HG03060 (cell line): ENCODE results near the gene PPCS.
A peak's percentile ranks its signal among the peaks of the same experiment; 100 is the strongest.

Experiments used
- ATAC-seq: cut with Tn5 transposase; IDR thresholded peaks from one replicate; pipeline ENCODE4 v1.9.1; 2021; ENCODE audit warnings: low read depth, moderate number of reproducible peaks; ENCODE audit not compliant: unreplicated experiment

Gene PPCS

DNA sequence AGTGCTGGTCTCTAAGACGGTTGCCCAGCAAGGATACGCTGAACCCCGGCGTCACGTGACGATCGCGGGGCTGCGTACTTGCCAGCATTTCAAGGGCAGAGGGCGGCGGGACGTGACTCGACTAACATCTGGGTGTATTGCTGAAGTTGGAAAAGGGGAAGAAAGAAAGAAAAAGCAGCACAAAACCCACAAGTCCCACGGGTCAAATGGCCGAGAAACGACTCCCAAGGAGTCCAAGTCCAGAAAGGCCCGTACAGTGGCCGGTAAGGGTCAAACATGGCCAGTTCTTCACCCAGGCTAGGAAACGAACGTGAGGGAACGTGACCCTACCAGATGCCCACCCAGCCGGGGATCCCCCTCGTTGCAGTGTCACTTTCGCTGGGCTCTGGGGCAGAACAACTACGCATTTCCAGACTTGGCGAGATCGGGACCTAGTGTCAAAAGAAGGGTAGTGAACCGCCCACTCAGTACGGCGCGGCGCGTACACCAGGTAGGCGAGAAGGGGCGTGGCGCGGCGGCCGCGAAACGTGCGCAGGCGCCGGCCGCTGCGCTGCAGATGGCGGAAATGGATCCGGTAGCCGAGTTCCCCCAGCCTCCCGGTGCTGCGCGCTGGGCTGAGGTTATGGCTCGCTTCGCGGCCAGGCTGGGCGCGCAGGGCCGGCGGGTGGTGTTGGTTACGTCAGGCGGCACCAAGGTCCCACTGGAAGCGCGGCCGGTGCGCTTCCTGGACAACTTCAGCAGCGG lies at the start of gene PPCS, which contains the start of gene ZMYND12:
Gene PPCS, plus strand, starts transcription at position 534 of the 744 bp plus-strand sequence. Its CDS starts 23 bp downstream, at position 557.
Gene ZMYND12, minus strand, starts transcription at position 13 of the 744 bp plus-strand sequence. CDS start 25 bp downstream, outside the sequence.
- peak; percentile 59 for ATAC-seq

DNA sequence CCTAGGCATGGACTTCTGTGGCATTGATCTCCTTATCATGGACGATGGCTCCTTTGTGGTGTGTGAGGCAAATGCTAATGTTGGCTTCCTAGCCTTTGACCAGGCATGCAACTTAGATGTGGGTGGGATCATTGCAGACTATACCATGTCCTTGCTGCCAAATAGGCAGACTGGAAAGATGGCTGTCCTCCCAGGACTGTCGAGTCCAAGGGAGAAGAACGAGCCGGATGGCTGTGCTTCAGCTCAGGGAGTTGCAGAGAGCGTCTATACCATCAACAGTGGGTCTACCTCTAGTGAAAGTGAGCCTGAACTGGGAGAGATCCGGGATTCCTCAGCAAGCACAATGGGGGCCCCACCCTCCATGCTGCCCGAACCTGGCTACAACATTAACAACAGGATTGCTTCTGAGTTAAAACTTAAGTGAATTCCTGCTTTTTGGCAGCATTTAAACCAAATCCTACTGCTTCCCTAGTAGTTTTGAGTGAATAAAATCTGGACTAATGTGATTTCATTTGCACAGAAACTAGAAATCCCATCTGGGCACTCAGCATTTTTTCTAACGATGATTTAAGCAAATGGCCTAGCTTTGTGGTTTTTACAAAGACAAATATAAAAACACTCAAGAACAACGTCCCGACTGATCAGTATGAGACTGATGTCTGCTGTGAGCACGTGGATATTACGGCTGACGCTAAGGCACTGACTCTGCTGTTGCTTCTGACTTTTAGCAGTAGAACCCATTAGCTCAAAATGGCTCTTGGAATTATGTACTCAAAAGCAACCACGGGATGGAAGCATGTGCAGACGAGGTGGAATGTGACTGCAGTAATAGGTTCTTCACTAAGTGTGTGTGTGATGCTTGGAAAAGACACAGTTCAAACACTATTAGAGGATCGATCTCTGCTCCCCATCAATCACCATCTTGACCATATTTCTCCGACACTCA lies 41.5 kb upstream of the PPCS start:
- no peak for ATAC-seq

DNA sequence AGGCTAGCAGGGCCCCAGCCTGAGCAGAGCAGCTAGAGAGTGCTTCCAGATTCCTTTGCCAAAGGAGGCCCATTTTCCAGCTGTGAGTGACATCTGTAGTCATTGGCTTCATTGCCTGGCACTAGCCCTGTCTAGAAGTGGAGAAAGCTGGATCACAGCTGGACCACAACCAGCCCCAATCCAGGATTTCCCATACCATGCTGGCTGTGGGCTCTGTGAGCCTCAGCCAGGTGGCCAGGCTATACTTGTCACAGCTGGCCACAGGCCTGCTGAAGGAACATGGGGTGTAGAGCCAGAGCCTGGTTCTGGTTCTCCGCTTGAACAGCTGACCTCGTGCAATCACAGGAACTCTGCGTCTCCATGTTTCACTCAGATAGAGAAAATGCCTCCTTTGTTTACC lies 39.2 kb upstream of the PPCS start:
- no peak for ATAC-seq

DNA sequence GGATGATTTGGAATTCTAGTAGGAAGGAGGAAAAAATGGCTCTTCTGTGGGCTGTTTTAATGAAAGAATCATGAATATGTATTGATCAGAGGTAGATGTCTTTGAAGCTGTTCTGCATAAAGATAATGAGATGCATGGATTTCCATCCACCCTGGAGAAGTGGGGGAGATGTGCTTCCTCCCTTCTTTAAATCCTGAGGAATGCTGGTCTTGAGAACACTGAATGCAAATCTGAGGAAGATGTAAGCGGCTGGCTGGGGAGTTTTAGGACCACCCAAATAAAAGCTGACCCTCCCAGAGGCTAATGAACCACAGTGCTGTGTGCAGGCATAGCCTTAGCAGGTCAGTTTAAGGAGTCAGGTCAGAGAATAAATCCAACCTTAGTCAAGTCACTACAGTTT lies 37.8 kb upstream of the PPCS start:
- no peak for ATAC-seq

DNA sequence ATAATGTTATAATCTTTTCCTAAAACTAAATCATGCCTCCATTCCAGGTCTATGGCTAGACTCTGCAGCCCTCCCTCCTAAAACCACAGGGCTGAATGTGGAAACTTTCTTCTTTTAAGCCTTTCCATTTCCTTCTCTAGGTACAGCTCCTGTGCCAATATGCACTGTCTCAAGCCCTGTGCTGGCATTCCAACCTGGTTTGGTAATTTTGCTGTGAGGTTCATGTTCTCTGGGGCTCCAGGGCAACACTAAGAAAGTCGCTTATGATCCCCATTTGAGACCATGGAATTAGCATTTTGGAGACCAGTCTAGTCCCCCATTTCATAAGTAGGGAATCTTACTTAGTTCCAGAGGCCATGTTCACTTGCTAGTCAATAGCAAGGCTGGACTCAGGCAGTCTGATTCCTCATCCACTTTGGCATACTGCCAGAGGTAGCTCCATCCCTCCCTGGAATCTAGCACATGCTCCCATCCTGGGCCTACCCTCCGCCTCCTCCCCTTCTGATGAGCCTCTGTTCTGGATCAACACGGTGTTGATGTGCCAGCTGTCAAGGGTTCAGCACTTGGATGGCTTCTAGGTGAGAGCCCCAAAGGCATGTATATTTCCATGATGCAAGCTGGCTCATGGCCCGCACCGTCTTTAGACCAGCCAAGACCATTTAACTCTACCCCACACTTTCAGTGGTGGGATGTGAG lies 37.1 kb upstream of the PPCS start:
- no peak for ATAC-seq

DNA sequence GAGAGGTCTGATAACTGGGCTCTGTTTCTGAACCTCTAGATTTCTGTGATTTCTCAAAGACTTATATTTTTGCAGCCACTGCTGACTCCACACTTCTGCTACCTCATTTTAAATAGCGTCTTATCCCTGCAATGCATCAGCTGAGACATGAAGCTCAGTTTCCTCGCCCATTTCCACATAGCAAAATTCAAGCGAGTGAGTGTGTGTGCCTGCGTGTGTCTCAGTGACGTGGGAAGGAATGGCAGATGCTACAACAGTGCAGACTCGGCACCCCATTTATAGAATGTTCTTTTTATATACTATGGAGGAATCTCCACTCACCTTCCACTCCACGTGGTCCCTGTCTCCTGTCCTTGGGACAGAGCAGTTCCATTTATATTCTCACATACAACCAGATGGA lies 36.2 kb upstream of the PPCS start:
- no peak for ATAC-seq

DNA sequence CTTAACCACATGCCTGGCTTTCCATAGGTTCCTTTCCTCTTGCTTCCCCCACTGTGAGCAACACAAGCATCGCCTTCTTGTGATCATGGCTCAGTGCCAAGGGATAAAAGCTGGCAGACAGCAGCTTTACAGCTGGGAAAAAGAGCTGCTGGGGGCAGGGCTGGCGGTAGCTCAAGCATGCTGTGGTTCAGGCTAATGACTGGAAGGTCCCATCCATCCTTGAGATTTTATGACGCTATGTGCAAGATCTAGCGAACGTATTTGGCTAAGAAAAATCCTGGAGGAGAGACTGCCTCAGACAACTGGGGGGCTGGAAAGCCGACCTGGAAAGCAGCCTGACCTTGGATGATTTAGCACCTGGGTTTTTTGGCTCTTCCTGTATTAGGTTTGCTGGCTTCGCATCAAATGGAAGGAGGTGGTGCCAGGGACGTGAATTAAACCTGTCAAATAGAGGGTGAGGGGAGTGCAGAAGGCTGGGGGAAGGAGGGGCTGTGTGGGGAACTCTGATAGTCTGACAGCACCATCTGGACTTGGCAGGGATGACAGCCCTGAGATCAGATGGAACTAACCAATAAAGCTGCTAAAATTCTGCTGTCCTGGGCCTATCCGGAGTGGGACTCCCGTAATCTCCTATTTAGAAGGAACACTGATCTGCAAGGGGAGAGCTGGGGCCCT lies 35.3 kb upstream of the PPCS start:
- no peak for ATAC-seq

DNA sequence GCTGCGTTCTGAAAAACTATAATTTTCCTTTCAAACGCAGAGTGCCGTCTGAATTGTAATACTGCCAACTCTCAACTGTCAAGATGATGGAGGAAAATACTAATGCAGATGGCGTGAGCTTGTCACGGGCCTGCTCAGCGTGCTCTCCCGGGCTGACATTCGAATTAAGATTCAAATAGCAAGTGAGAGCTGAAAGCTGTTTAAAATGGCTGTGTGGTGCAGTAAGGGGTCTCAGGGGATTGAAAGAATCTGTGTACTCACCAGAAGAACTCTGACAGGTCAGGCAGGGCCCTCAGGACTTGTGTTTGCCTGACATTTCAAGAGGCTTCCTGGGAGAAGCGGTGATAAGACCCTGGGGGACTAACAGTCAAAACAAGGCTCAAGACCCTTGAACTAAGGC lies 33.6 kb upstream of the PPCS start:
- no peak for ATAC-seq

DNA sequence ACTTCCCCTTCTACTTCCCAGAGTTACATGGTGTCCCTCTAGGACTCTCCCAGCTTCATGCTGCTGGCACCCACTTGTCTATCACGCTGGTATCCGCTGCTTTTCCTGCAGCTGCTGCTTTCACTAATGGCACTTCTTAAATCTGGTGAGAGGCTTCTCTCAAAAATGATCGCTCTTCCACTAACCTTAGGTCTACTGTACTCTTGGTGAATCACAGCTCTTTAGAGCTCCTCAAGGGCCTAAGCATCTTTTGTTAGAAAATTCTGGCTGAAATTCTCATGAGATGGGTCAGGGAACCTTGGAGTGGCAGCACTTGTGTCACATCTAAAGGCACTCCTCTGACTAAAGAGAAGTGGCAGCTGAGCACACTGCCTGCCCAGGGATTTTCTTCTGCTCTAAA lies 32.7 kb upstream of the PPCS start:
- no peak for ATAC-seq

DNA sequence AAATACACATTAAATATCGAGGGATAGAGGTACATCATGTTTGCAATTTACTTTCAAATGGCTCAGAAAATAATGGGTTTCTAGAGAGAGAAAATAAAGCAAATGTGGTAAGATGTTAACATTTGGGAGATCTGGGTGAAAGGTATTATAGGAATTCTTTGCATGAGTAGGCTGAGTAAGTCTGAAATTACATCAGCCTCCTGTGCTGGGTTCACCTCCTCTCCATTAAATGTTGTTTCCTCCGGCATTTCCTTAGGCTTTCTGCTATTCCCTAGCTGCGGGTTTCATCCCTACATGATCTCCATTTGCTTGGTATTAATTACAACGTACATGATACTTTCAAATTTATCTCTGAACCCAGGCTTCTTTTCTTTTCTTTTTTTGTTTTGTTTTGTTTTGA lies 32.1 kb upstream of the PPCS start:
- no peak for ATAC-seq

DNA sequence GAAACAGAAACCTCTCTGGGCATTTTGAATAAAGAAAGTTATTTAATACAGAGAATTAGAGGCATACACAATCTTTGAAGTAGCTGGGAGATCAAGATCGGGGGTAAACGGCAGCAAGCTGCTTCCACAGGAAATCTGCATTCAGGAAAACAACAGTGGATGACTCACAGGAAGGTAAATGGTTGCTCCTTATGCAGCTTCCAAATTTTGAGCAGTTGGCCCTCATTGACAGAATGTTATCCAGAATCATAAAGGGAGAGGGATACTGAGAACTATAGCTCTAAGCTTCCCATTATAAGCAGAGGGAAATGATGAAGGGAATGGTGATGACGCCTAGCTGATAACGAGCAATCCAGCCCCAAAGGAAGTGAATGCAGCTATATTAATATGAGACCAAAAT lies 29.1 kb upstream of the PPCS start:
- ATAC-seq: no peak

DNA sequence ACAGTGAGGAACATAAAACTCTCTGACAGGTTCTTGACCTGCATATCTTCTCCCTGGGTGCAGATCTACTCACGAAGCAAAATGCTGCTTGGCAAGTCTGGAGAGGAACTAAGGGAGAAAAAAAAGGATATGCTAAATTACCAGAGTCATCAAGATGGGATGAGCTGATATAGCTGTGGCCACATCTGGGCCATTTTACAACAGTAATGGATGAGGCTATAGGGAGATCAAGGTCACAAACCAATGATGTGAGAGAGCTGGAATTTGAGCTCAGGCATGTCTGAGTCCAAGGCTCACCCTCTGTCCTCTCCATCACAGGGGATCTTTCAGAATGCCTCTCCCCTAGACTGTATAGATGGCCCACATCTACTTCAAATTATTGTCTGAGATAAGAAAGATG lies 26.7 kb upstream of the PPCS start:
- no peak for ATAC-seq

DNA sequence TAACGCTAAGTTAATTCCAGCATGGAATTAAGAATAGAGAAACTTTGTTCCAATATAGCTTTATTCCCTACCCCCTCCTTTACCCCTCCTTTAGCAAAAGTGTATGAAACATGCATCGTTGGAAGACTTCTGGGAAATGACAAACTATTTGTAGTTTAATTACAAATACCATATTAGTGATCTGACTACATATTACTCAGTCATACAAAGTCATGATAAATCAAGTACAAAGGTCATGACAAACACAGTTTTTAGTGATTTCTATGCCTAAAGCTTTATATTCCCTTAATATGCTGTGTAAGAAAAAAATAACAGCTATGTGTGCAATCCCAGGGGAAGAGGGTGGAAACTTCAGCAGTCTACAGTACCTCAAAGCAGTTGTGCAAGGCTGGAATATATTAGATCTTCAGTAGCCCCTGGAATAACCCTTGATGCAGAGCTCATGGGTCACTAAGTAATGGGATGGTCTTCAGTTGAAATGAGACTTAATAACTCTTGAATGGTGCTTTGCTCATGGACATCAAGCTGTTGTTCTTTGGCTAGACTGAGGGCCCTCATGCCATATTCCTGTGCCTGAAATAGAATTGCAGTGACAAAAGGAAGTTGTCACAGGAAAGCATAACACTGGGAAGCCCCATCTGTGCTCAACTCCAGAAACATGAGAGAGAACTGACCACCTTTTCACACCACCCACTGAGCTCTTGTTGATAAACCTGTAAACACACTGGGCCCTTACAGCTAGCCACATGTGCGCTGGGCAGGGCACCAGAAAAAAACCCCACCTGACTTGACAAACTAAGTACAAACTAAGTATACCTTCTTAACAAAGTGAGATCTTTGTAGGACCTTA lies 25.8 kb upstream of the PPCS start:
- ATAC-seq: no peak

DNA sequence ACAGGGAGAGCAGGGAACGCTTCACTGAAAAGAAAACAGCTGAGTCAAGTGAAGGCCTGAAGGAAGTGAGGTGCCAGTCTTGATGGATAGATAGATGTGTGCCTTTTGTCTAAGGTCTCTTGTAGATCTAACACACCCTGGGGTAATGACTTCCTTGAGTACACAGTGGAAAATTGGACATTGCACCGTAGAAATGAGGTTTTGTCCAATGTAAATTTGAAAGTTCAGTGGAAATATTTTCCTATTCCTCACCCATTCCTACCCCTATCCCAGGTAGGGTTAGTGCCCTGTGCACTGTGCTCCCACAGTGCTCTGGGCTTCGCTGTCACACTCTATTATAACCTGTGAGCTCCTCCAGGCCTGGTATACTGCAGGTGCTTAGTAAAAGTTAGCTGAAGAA lies 24.8 kb upstream of the PPCS start:
- no peak for ATAC-seq

DNA sequence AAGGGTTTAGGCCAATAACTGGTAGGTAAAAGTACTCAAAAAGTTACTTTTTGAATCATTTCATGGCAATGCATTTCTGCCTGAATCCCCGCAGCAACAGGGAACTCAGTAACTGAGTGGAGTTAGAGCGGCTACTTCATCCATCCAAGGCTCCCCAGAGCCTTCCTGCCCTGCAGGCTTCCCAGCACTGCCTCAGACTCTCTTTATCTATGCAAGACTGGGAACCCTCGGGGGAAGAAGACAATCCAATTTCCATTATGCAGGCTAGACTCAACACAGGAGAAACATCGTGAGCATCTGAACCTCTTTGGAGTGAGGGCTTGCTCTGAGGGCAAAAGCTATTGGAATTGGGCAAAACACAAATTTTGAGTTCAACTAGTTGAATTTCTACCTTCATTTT lies 23.6 kb upstream of the PPCS start:
- ATAC-seq: no peak

DNA sequence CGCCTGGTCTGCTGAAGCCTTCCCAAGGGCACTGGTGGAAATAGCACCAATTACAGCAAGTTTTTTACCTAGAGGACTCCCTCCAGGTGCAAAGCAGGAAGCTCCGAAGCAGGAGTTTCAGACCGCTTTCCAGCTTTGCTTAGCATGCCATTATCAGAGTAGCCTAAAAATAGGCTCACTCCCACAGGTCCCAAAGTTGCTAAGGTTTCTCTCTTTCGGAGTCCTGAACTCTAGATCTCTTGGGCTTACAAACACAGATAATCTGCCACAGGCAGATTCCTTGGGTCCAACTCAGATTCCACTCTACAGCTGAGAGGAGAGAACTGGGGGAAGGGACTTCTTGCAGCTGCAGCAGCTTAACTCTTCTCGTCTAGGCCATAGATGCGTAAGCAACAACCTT lies 23.0 kb upstream of the PPCS start:
- ATAC-seq: no peak

DNA sequence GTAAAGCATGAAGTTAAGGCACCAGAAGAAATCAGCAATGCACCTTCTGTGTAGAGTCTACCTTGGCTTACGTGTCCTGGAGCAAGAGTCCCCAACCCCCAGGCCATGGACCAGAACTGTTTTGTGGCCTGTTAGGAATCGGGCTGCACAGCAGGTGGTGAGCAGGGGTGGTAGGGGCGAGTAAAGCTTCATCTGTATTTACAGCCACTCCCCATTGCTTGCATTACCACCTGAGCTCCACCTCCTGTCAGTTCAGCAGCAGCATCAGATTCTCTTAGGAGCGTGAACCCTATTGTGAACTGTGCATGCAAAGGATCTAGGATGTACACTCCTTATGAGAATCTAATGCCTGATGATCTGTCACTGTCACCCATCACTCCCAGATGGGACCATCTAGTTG lies 22.0 kb upstream of the PPCS start:
- ATAC-seq: no peak

DNA sequence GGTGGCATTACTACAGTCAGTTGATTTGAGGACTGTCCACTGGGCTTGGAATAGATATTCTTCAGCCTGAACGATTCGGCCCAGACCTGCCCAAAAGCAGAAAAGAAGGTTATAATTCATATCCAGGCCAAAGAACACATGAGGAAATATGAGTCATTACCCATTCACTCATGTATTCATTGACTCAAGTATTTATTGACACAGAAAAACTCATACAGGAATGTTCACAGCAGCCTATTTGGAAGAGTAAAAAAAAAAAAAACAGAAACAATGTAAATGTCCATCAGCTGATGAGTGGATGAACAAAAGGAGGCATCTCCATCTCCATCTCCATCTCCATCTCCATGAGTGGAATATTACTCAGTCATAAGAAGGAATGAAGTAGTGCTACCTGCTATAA lies 16.4 kb upstream of the PPCS start:
- no peak for ATAC-seq

DNA sequence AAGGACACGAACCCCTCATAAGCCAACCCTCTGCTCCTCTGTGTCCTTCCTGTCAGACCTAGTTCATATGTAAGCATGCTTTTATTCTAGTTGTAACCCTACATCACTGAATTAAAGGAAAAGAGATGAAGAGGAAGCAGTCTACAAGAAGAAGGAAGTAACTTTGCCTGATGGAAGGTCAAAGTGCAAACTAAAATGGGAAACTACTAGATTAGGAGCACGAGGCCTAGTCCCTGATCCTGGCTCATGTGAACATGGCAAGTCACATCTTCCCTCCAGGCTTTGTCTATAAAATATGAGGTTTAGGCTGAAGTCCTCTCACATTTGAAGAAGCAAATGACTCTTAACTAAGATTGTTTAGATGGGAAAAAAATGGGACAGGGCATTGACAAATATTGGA lies 13.7 kb upstream of the PPCS start:
- ATAC-seq: no peak

DNA sequence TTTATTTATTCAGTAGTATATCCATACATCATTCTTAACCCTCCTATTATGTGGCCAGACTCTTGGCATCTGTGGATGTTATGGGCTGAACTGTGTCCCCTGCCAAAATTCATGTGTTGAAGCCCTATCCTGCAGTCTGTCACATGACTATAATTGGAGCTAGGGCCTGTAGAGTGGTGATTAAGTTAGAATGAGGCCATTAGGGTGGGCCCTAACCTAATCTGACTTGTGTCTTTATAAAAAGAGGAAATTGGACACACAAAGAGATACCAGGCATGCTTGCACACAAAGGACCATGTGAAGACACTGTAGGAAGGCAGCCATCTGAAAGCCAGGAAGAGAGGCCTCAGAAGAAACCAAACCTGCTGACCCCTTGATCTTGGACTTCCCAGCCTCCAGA lies 7.1 kb upstream of the PPCS start:
- ATAC-seq: no peak
